ENCODE results near the gene MCUB.
A peak's percentile ranks its signal among the peaks of the same experiment; 100 is the strongest.
"Not testable (repeated sequence)": the region's sequence is repeated elsewhere in the genome, so short reads cannot be mapped to it uniquely, and the experiment has no call there.

The MCUB gene

GRCh38 chr4:109559983-109560686 is at the start of gene MCUB:
Gene MCUB (plus strand): TSS chr4:109560246. CDS start chr4:109560338, 92 bp downstream.
- DNase-seq (ENCODE audit: low read depth in 2 of 2): peak; percentile 71 to 80

GRCh38 chr4:109510687-109511086 is 49.4 kb upstream of the MCUB start:
- DNase-seq (ENCODE audit: low read depth in 2 of 2): no peak

- no peak for DNase-seq (ENCODE audit: low read depth in 2 of 2)
These were observed 48.6 kb upstream of the MCUB start for GRCh38 chr4:109511414-109511813.

GRCh38 chr4:109513368-109513767 is 46.7 kb upstream of the MCUB start:
- DNase-seq (ENCODE audit: low read depth in 2 of 2): not testable (repeated sequence)

- no peak for DNase-seq (ENCODE audit: low read depth in 2 of 2)
These were observed 27.9 kb upstream of the MCUB start for GRCh38 chr4:109532182-109532581.

GRCh38 chr4:109545401-109545800 is 14.6 kb upstream of the MCUB start:
- no peak for DNase-seq (ENCODE audit: low read depth in 2 of 2)

GRCh38 chr4:109547394-109547793 is 12.7 kb upstream of the MCUB start:
- no peak for DNase-seq (ENCODE audit: low read depth in 2 of 2)

- DNase-seq (ENCODE audit: low read depth in 2 of 2): no peak
These were observed 11.4 kb upstream of the MCUB start for GRCh38 chr4:109548655-109549054.

GRCh38 chr4:109552237-109552636 is 7.8 kb upstream of the MCUB start:
- DNase-seq (ENCODE audit: low read depth in 2 of 2): no peak

GRCh38 chr4:109553130-109553529 is 6.9 kb upstream of the MCUB start:
- no peak for DNase-seq (ENCODE audit: low read depth in 2 of 2)

- DNase-seq (ENCODE audit: low read depth in 2 of 2): no peak
These were observed 5.1 kb upstream of the MCUB start for GRCh38 chr4:109554971-109555370.

- no peak for DNase-seq (ENCODE audit: low read depth in 2 of 2)
These were observed 2.6 kb upstream of the MCUB start for GRCh38 chr4:109557433-109557832.

- not testable (repeated sequence) for DNase-seq (ENCODE audit: low read depth in 2 of 2)
These were observed 2.0 kb upstream of the MCUB start for GRCh38 chr4:109558095-109558494.

- no peak for DNase-seq (ENCODE audit: low read depth in 2 of 2)
These were observed 442 bp upstream of the MCUB start for GRCh38 chr4:109559625-109559982.

GRCh38 chr4:109560687-109561461 is 828 bp downstream of the MCUB start:
- DNase-seq (ENCODE audit: low read depth in 2 of 2): peak; percentile 39 to 46

- no peak for DNase-seq (ENCODE audit: low read depth in 2 of 2)
These were observed 2.6 kb downstream of the MCUB start for GRCh38 chr4:109562457-109563239.

GRCh38 chr4:109571494-109571893 is 11.4 kb downstream of the MCUB start:
- DNase-seq (ENCODE audit: low read depth in 2 of 2): no peak

GRCh38 chr4:109572154-109572553 is 12.1 kb downstream of the MCUB start:
- DNase-seq (ENCODE audit: low read depth in 2 of 2): no peak

- DNase-seq (ENCODE audit: low read depth in 2 of 2): no peak
These were observed 14.4 kb downstream of the MCUB start for GRCh38 chr4:109574443-109574850.

GRCh38 chr4:109574931-109575804 is 15.1 kb downstream of the MCUB start:
- no peak for DNase-seq (ENCODE audit: low read depth in 2 of 2)

- no peak for DNase-seq (ENCODE audit: low read depth in 2 of 2)
These were observed 16.4 kb downstream of the MCUB start for GRCh38 chr4:109576462-109576861.

Measured in activated CD8-positive, alpha-beta memory T cell treated with anti-CD3 and anti-CD28 coated beads for 4 hours (primary cell).